Uterus (tissue), 4 donors: ENCODE data around the gene TAS1R2. TPM values are rescaled to one million over a fixed set of nuclear protein-coding genes. Genes with fewer than 3 reads are reported as not detected.
"Not testable (repeated sequence)": the region's sequence is repeated elsewhere in the genome, so short reads cannot be mapped to it uniquely, and the experiment has no call there.

Source experiments
- DNase-seq, 2 donors: peaks; one replicate each; pipeline ENCODE4 v3.0.0-alpha.2; 2019 to 2020
- H3K27ac ChIP-seq, 2 donors: fragments of 200-600 bp; sonication (generic); 1 replicate in 1 of 2; 2 replicates in 1 of 2; pipeline ENCODE4 v1.5.1; 2016 to 2018
- H3K27me3 ChIP-seq, 2 donors: fragments of 200-600 bp; sonication (generic); one replicate each; pipeline ENCODE4 v1.5.1; 2018 to 2019; ENCODE audit warnings: control low read depth in 1 of 2
- H3K36me3 ChIP-seq, 2 donors: fragments of 200-600 bp; sonication (generic); one replicate each; pipeline ENCODE4 v1.5.1; 2019; ENCODE audit warnings: control low read depth in 1 of 2
- H3K4me1 ChIP-seq, 2 donors: fragments of 200-600 bp; sonication (generic); one replicate each; pipeline ENCODE4 v1.5.1; 2018 to 2019; ENCODE audit warnings: control low read depth in 1 of 2
- H3K4me3 ChIP-seq, 2 donors: fragments of 200-600 bp; sonication (generic); 1 replicate in 1 of 2; 2 replicates in 1 of 2; pipeline ENCODE4 v1.5.1; 2018 to 2019; ENCODE audit warnings: mild to moderate bottlenecking in 1 of 2
- H3K9me3 ChIP-seq, 2 donors: fragments of 200-600 bp; sonication (generic); one replicate each; pipeline ENCODE4 v1.5.1; 2019; ENCODE audit warnings: control low read depth in 1 of 2
- CTCF ChIP-seq, 4 experiments: fragments of 200-600 bp in 2 of 4; fragments of 450-650 bp in 2 of 4; sonication (generic) in 2 of 4; IDR thresholded peaks; one replicate each; pipeline ENCODE4 v1.5.1; 2016 to 2019; ENCODE audit warnings: antibody characterized with exemption in 4 of 4, mild to moderate bottlenecking in 2 of 4, moderate library complexity in 1 of 4
- POLR2A ChIP-seq, 2 donors: fragments of 450-650 bp; IDR thresholded peaks; one replicate each; pipeline ENCODE4 v1.6.1; 2016; ENCODE audit warnings: antibody characterized with exemption in 2 of 2, mild to moderate bottlenecking in 1 of 2, moderate library complexity in 1 of 2
- intact Hi-C: fragments of 100-400 bp; cut with DNase I; formaldehyde crosslinking; loops from one replicate; pipeline ENCODE4 v1.15.1; 2023; ENCODE audit warnings: low total_unique reads
- total RNA-seq, 4 donors: library from RNA; depleted of rRNA in 3 of 4; stranded (reverse); fragments of >200 nt in 3 of 4; gene quantifications; one replicate each; pipeline versions ENCODE4 v1.1.0 to v1.2.4, GENCODE V29; 2014 to 2023
- donor health status: DM: yes; HTN: yes; CAD: no.

The TAS1R2 gene
- total RNA-seq, 4 donors from 2014 or later: 0.27 TPM; not detected in 3

GRCh38 chr1:18872071-18872611, 12.7 kb upstream of the TAS1R2 start:
- no peaks in the 10 kb centered on the region for H3K9me3 ChIP-seq
- intact Hi-C loops: no loop called here
- TF ChIP-seq CTCF (IDR thresholded peaks at IDR 0.05): no peak
- no peak for TF ChIP-seq POLR2A (IDR thresholded peaks at IDR 0.05)
- DNase-seq: no peak
- no peaks in the 10 kb centered on the region for H3K4me1 ChIP-seq
- H3K27me3 ChIP-seq: no peaks in the 10 kb centered on the region
- H3K36me3 ChIP-seq: no peaks in the 10 kb centered on the region
- no peak overlapping the region for H3K4me3 ChIP-seq
- H3K27ac ChIP-seq: no peak overlapping the region

GRCh38 chr1:18871401-18872070, 12.1 kb upstream of the TAS1R2 start:
- Histone ChIP-seq H3K27ac (no peak overlapping the region), H3K4me3 (no peak overlapping the region), H3K9me3 (no peaks in the 10 kb centered on the region), H3K27me3 (no peaks in the 10 kb centered on the region), H3K4me1 (no peaks in the 10 kb centered on the region), H3K36me3 (no peaks in the 10 kb centered on the region)
- intact Hi-C loops: no loop called here
- DNase-seq: no peak
- no peak for TF ChIP-seq CTCF (IDR thresholded peaks at IDR 0.05)
- TF ChIP-seq POLR2A (IDR thresholded peaks at IDR 0.05): no peak

GRCh38 chr1:18870957-18871356, 11.5 kb upstream of the TAS1R2 start:
- no peaks in the 10 kb centered on the region for H3K27me3 ChIP-seq
- H3K9me3 ChIP-seq: no peaks in the 10 kb centered on the region
- TF ChIP-seq POLR2A (IDR thresholded peaks at IDR 0.05): no peak
- no peak for TF ChIP-seq CTCF (IDR thresholded peaks at IDR 0.05)
- intact Hi-C loops: no loop called here
- H3K27ac ChIP-seq: no peak overlapping the region
- no peaks in the 10 kb centered on the region for H3K36me3 ChIP-seq
- no peak for DNase-seq
- no peak overlapping the region for H3K4me3 ChIP-seq
- H3K4me1 ChIP-seq: no peaks in the 10 kb centered on the region

GRCh38 chr1:18870595-18870865, 11.1 kb upstream of the TAS1R2 start:
- H3K27ac ChIP-seq, H3K4me1 ChIP-seq, H3K4me3 ChIP-seq, H3K27me3 ChIP-seq, intact Hi-C loops, H3K9me3 ChIP-seq, H3K36me3 ChIP-seq, DNase-seq: not testable (repeated sequence)

GRCh38 chr1:18869847-18870594, 10.6 kb upstream of the TAS1R2 start:
- TF ChIP-seq CTCF (IDR thresholded peaks at IDR 0.05) (no peak), POLR2A (IDR thresholded peaks at IDR 0.05) (no peak)
- Histone ChIP-seq H3K9me3 (no peaks in the 10 kb centered on the region), H3K36me3 (no peaks in the 10 kb centered on the region), H3K4me1 (no peaks in the 10 kb centered on the region), H3K27me3 (no peaks in the 10 kb centered on the region), H3K4me3 (no peak overlapping the region), H3K27ac (no peak overlapping the region)
- intact Hi-C loops: no loop called here
- no peak for DNase-seq
